Measurements from ENCODE around the gene KLF17.

KLF17 gene

DNA sequence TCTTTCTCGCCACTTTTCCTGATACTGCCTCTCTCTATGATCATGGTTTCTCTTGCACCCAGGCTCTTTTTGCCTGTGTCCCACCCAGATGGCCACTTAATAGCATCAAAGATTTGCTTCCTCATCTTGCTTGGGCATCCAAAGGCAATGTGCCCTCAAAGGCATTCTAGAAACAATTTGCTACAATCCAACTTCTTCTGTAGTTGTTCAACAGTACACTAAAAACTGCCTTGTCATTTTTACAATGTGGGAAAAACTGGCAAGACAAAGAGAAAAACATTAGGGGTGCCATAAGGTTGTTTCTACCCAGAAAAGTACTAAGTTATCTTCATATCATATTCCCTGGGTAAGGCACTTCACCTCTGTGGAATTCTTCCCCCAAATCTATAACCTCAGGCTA, 39.3 kb downstream of the KLF17 start:
- no peak for DNase-seq

DNA sequence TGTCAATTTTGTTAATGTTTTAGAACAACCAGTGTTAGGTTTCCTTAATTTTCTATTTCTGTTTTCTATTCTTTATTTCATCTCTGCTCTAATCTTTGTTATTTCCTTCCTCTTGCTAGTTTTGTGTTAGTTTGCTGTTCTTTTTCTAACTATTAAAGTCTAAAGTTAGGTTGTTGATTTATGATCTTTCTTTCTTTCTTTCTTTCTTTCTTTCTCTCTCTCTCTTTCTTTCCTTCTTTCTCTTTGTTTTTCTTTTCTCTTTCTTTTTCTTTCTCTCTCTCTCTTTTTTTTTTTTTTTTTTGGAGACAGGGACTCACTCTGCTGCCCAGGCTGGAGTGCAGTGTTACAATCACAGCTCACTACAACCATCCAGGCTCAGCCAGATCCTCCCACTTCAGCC, 40.2 kb downstream of the KLF17 start:
- DNase-seq = no peak

DNA sequence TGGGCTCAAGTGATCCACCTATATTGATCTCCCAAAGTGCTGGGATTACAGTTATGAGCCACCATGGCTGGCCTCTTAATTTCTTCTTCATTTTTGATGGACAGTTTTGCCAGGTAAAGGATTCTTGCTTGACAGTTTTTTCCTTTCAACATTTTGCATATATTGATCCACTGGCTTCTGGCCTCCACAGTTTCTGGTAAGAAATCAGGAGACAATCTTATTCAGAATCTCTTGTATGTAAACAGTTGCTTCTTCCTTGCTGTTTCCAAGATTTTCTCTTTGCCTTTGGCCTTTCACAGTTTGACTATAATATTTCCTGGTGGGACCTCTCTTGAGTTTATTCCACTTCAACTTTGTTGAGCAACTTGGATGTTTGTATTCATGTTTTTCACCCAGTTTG, 42.9 kb downstream of the KLF17 start:
- no peak for DNase-seq

DNA sequence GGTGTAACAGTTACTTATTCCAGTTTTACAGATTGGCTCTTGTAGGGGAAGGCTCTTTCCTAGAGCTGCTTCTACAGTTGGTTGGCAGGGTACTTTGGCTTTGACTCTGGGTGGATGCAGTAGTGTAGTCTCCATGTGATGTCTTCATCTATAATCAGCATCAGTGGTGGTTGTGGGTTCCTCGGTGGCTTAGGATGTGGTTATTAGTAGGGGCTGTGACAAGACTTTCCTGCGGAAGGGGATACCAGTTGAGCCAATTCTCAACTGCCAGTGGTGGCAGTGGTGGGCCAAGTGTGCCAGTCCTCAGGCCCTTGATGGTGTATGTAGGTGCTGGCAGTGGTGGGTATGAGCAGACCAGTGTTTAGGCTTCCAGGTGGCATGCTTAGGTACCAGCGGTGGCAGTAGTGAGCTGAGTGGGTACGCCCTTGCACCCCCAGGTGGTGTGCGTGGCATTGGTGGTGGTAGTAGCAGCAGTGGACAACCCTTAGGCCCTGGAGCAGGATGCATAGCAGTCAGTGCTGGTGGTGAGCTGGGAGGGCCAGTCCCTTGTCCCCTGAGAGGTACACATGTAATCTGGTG, 50.0 kb downstream of the KLF17 start:
- DNase-seq = no peak

DNA sequence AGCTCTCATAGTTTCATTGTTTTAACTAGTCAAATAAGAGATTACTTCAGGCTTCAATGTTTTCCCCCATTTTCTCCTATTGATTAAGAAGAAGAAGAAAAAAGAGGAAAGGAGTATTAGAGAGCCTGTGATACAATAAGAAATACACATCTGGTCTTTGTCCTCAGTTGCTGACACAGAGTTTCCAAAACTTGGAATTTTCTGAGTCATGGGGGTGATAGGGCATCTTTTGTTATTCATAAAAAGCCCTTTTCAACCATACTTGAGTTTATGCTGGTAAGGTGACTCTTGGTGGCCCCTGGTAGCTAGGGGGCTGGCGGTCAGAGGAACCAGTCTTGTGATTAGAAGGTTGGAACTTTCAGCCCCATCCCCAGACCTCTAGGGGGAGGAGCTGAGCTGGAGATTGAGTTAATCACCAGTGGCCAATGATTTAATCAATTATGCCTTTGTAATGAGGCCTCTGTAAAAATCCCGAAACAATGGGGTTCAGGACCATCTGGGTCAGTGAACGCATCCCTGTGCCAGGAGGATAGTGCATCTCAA, 51.7 kb downstream of the KLF17 start:
- no peak for DNase-seq

DNA sequence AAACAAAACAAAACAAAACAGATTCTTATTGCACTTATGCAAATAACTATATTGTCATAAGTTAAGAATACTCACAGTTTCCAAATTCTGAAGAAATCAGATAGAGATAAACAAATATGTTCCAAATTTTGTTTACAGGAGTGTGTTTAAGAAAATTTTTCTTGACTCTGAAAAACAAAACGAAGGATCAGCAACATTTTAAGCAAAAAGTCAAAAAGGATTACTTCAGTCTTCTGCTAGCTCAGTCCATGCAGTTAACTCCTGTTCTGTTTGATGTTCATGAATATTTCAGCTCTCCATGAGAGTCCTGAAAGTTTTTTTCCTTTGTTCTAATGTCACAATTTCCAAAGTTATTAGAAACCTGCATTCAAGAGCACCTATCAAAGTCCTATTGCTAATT, 56.0 kb downstream of the KLF17 start:
- no peak for DNase-seq
